ENCODE results near the gene LCE1F.

Gene LCE1F

GRCh38 chr1:152774875-152775274, at the start of gene LCE1F:
Gene LCE1F (plus strand): TSS chr1:152775140. CDS start chr1:152776372, 1,232 bp downstream.
- H3K27ac ChIP-seq, result peak within 1 kb of the TSS; percentile 95
- TF ChIP-seq CTCF (conservative IDR thresholded peaks at IDR 0.05), result no peak

GRCh38 chr1:152725261-152725660, 49.7 kb upstream of the LCE1F start:
- no peak overlapping the region for H3K27ac ChIP-seq
- TF ChIP-seq CTCF (conservative IDR thresholded peaks at IDR 0.05), result no peak

DNA sequence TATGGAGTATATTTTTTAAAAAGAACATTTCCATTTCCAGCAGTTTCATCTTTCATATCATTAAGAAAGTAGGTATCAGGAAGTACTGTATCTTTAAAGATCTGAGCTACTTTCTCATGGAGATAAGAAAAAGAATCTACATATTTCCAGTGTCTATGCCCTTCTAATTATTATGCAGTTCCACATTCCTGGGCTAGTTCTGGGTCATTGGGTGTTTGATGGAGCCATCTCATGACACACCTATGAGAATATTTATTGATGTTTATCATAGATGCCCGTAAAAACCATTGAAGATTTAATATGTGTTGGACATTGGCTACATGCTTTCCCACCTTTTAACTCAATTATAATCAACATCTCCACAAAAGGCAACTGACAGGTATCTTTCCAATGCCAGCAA, 46.0 kb upstream of the LCE1F start:
- H3K27ac ChIP-seq, result no peak overlapping the region
- TF ChIP-seq CTCF (conservative IDR thresholded peaks at IDR 0.05), result no peak

- no peak overlapping the region for H3K27ac ChIP-seq
- TF ChIP-seq CTCF (conservative IDR thresholded peaks at IDR 0.05), result peak; percentile 65
These were observed 39.3 kb upstream of the LCE1F start for GRCh38 chr1:152735648-152736047.

GRCh38 chr1:152737997-152738396, 36.9 kb upstream of the LCE1F start:
- H3K27ac ChIP-seq, result no peak overlapping the region
- no peak for TF ChIP-seq CTCF (conservative IDR thresholded peaks at IDR 0.05)

- TF ChIP-seq CTCF (conservative IDR thresholded peaks at IDR 0.05), result no peak
- no peak overlapping the region for H3K27ac ChIP-seq
These were observed 35.1 kb upstream of the LCE1F start for GRCh38 chr1:152739841-152740240.

- TF ChIP-seq CTCF (conservative IDR thresholded peaks at IDR 0.05), result no peak
- no peak overlapping the region for H3K27ac ChIP-seq
These were observed 33.3 kb upstream of the LCE1F start for GRCh38 chr1:152741656-152742055.
